Measurements from ENCODE around the gene BOK.

- TF ChIP-seq L3MBTL2 (conservative IDR thresholded peaks at IDR 0.05) (no peak), FOXK2 (IDR thresholded peaks at IDR 0.05) (no peak), HDGF (IDR thresholded peaks at IDR 0.05; ENCODE audit: borderline replicate concordance) (no peak), FOXA1 (IDR thresholded peaks at IDR 0.05) (no peak), FOXM1 (IDR thresholded peaks at IDR 0.05; ENCODE audit: borderline replicate concordance) (no peak), SUZ12 (IDR thresholded peaks at IDR 0.05) (no peak), ELF4 (IDR thresholded peaks at IDR 0.05) (no peak), ZNF384 (IDR thresholded peaks at IDR 0.05) (no peak), BHLHE40 (IDR thresholded peaks at IDR 0.05; ENCODE audit: borderline replicate concordance) (no peak), PKNOX1 (IDR thresholded peaks at IDR 0.05) (no peak), TARDBP (IDR thresholded peaks at IDR 0.05) (no peak)
These were observed 25.6 kb upstream of the BOK start for GRCh38 chr2:241532733-241533601.

Measured in HEK293T (cell line).